SK-N-MC (cell line): ENCODE results near the gene ITGAE.
"Not testable (repeated sequence)": the region's sequence is repeated elsewhere in the genome, so short reads cannot be mapped to it uniquely, and the experiment has no call there.

ENCODE experiments used
- DNase-seq: peaks from one replicate; pipeline ENCODE4 v3.0.0-alpha.2; 2011; ENCODE audit warnings: low read depth, low spot score
- H3K27ac ChIP-seq: fragments of 200-600 bp; sonication (generic); 2 replicates; pipeline ENCODE4 v1.5.1; 2016; ENCODE audit warnings: mixed run types
- H3K36me3 ChIP-seq: fragments of 200-600 bp; sonication (generic); 2 replicates; pipeline ENCODE4 v1.6.1; 2017; ENCODE audit warnings: antibody characterized with exemption, low read length, mixed read lengths; ENCODE audit not compliant: insufficient read depth
- H3K4me3 ChIP-seq: fragments of 200-600 bp; sonication (generic); 2 replicates; pipeline ENCODE4 v1.5.1; 2016
- H3K9ac ChIP-seq: fragments of 200-600 bp; sonication (generic); 2 replicates; pipeline ENCODE4 v1.8.0; 2017; ENCODE audit warnings: mixed run types, mixed read lengths; ENCODE audit not compliant: insufficient read length
- H3K9me3 ChIP-seq: fragments of 200-600 bp; sonication (generic); 2 replicates; pipeline ENCODE4 v1.6.1; 2017; ENCODE audit warnings: low read depth, mild to moderate bottlenecking, antibody characterized with exemption, low read length, moderate library complexity, mixed read lengths
- EZH2 ChIP-seq: fragments of 200-600 bp; sonication (generic); IDR thresholded peaks from one replicate; pipeline ENCODE4 v1.6.1; 2017; ENCODE audit warnings: antibody characterized with exemption
- FOXP2 ChIP-seq: optimal IDR thresholded peaks from 2 replicates; pipeline ENCODE3; 2011; ENCODE audit warnings: mild to moderate bottlenecking, moderate library complexity; ENCODE audit not compliant: insufficient read depth; ENCODE audit errors: extremely low read length, control extremely low read depth
- POLR2AphosphoS5 ChIP-seq: IDR thresholded peaks from 2 replicates; pipeline ENCODE4 v1.6.1; 2012; ENCODE audit warnings: mild to moderate bottlenecking, low read depth, low read length, borderline replicate concordance

Gene ITGAE

GRCh38 chr17:3723188-3723555, 77.8 kb downstream of the ITGAE start:
- no peak for TF ChIP-seq FOXP2
- no peak for TF ChIP-seq EZH2
- no peak for TF ChIP-seq POLR2AphosphoS5
- Histone ChIP-seq H3K9ac (peak overlapping the region; percentile 81), H3K4me3 (peak overlapping the region; percentile 79), H3K9me3 (no peaks in the 10 kb centered on the region), H3K27ac (0 out of 2 replicates have a peak overlapping the region, but pooled peaks have one; percentile 26), H3K36me3 (peaks cover 44% of the 10 kb centered on the region)
- no peak for DNase-seq

GRCh38 chr17:3722716-3723115, 78.3 kb downstream of the ITGAE start:
- Histone ChIP-seq H3K9me3 (no peaks in the 10 kb centered on the region), H3K4me3 (peak overlapping the region; percentile 79), H3K36me3 (peaks cover 44% of the 10 kb centered on the region), H3K27ac (no peak overlapping the region), H3K9ac (peak overlapping the region; percentile 81)
- DNase-seq = no peak
- no peak for TF ChIP-seq POLR2AphosphoS5
- no peak for TF ChIP-seq FOXP2
- no peak for TF ChIP-seq EZH2

- Histone ChIP-seq H3K27ac (no peak overlapping the region), H3K4me3 (no peak overlapping the region), H3K9me3 (no peaks in the 10 kb centered on the region), H3K36me3 (peaks cover 59% of the 10 kb centered on the region), H3K9ac (no peak overlapping the region)
- TF ChIP-seq POLR2AphosphoS5 = no peak
- TF ChIP-seq EZH2 = no peak
- TF ChIP-seq FOXP2 = no peak
- DNase-seq = no peak
These were observed 81.7 kb downstream of the ITGAE start for GRCh38 chr17:3719265-3719664.

- DNase-seq = no peak
- H3K9me3 ChIP-seq = no peaks in the 10 kb centered on the region
- no peak for TF ChIP-seq POLR2AphosphoS5
- no peak for TF ChIP-seq FOXP2
- TF ChIP-seq EZH2 = no peak
- H3K36me3 ChIP-seq = peaks cover 59% of the 10 kb centered on the region
- no peak overlapping the region for H3K4me3 ChIP-seq
- H3K27ac ChIP-seq = no peak overlapping the region
- H3K9ac ChIP-seq = no peak overlapping the region
These were observed 82.8 kb downstream of the ITGAE start for GRCh38 chr17:3718201-3718600.

- no peaks in the 10 kb centered on the region for H3K9me3 ChIP-seq
- H3K27ac ChIP-seq = no peak overlapping the region
- no peak overlapping the region for H3K9ac ChIP-seq
- TF ChIP-seq POLR2AphosphoS5 (no peak), FOXP2 (no peak), EZH2 (no peak)
- peaks cover 57% of the 10 kb centered on the region for H3K36me3 ChIP-seq
- no peak for DNase-seq
- no peak overlapping the region for H3K4me3 ChIP-seq
These were observed 85.7 kb downstream of the ITGAE start for GRCh38 chr17:3715296-3715695.

GRCh38 chr17:3712811-3713463, 88.1 kb downstream of the ITGAE start:
- H3K27ac ChIP-seq = no peak overlapping the region
- H3K36me3 ChIP-seq = peaks cover 39% of the 10 kb centered on the region

GRCh38 chr17:3710951-3711383, 90.0 kb downstream of the ITGAE start:
- Histone ChIP-seq H3K9ac (no peak overlapping the region), H3K27ac (no peak overlapping the region), H3K9me3 (no peaks in the 10 kb centered on the region), H3K4me3 (no peak overlapping the region), H3K36me3 (peaks cover 19% of the 10 kb centered on the region)
- TF ChIP-seq EZH2 = no peak
- no peak for TF ChIP-seq FOXP2
- no peak for TF ChIP-seq POLR2AphosphoS5
- DNase-seq = no peak

More at GRCh38 chr17:3712811-3713463, 88.1 kb downstream of the ITGAE start:
- DNase-seq = no peak
- Histone ChIP-seq H3K9ac (no peak overlapping the region), H3K9me3 (no peaks in the 10 kb centered on the region), H3K4me3 (no peak overlapping the region)
- no peak for TF ChIP-seq EZH2

GRCh38 chr17:3708366-3708765, 92.6 kb downstream of the ITGAE start:
- TF ChIP-seq POLR2AphosphoS5 (no peak), EZH2 (no peak), FOXP2 (no peak)
- DNase-seq = no peak
- no peak overlapping the region for H3K27ac ChIP-seq
- H3K36me3 ChIP-seq = peaks cover 5% of the 10 kb centered on the region; the same call in 1 of the 2 replicates
- no peak overlapping the region for H3K4me3 ChIP-seq
- no peak overlapping the region for H3K9ac ChIP-seq
- H3K9me3 ChIP-seq = no peaks in the 10 kb centered on the region

GRCh38 chr17:3705718-3705984, 95.3 kb downstream of the ITGAE start:
- H3K9me3 ChIP-seq = not testable (repeated sequence)

More at GRCh38 chr17:3705718-3705984, 95.3 kb downstream of the ITGAE start:
- not testable (repeated sequence) for H3K36me3 ChIP-seq, DNase-seq, H3K27ac ChIP-seq, H3K9ac ChIP-seq, H3K4me3 ChIP-seq
